Hepatocyte (in vitro differentiated cells): ENCODE results near the gene COBL.

Source experiments
- EZH2 ChIP-seq: fragments of 200-600 bp; sonication (generic); IDR thresholded peaks from 2 replicates; pipeline ENCODE4 v1.6.1; 2016; ENCODE audit warnings: antibody characterized with exemption, mild to moderate bottlenecking, borderline replicate concordance
- EZH2phosphoT487 ChIP-seq: fragments of 200-600 bp; sonication (generic); IDR thresholded peaks from one replicate; pipeline ENCODE4 v1.6.1; 2018; ENCODE audit warnings: antibody characterized with exemption, mild to moderate bottlenecking, low read depth, moderate library complexity; ENCODE audit not compliant: unreplicated experiment, severe bottlenecking
- TF ChIP-seq, protein P1 (sequence below): fragments of 200-600 bp; sonication (generic); IDR thresholded peaks from 2 replicates; pipeline ENCODE4 v1.5.1; 2016; ENCODE audit warnings: antibody characterized with exemption, mild to moderate bottlenecking; ENCODE audit not compliant: poor library complexity

GRCh38 chr7:51325908-51326307, 9.3 kb upstream of the COBL start:
- TF ChIP-seq, protein P1, sequence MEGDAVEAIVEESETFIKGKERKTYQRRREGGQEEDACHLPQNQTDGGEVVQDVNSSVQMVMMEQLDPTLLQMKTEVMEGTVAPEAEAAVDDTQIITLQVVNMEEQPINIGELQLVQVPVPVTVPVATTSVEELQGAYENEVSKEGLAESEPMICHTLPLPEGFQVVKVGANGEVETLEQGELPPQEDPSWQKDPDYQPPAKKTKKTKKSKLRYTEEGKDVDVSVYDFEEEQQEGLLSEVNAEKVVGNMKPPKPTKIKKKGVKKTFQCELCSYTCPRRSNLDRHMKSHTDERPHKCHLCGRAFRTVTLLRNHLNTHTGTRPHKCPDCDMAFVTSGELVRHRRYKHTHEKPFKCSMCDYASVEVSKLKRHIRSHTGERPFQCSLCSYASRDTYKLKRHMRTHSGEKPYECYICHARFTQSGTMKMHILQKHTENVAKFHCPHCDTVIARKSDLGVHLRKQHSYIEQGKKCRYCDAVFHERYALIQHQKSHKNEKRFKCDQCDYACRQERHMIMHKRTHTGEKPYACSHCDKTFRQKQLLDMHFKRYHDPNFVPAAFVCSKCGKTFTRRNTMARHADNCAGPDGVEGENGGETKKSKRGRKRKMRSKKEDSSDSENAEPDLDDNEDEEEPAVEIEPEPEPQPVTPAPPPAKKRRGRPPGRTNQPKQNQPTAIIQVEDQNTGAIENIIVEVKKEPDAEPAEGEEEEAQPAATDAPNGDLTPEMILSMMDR, result no peak
- TF ChIP-seq EZH2 (no peak), EZH2phosphoT487 (no peak)
